GM21515 (cell line): ENCODE data around the gene RALGPS1.

Source experiments
- ATAC-seq: cut with Tn5 transposase; IDR thresholded peaks from one replicate; pipeline ENCODE4 v1.9.1; 2021; ENCODE audit not compliant: unreplicated experiment

Gene RALGPS1

DNA sequence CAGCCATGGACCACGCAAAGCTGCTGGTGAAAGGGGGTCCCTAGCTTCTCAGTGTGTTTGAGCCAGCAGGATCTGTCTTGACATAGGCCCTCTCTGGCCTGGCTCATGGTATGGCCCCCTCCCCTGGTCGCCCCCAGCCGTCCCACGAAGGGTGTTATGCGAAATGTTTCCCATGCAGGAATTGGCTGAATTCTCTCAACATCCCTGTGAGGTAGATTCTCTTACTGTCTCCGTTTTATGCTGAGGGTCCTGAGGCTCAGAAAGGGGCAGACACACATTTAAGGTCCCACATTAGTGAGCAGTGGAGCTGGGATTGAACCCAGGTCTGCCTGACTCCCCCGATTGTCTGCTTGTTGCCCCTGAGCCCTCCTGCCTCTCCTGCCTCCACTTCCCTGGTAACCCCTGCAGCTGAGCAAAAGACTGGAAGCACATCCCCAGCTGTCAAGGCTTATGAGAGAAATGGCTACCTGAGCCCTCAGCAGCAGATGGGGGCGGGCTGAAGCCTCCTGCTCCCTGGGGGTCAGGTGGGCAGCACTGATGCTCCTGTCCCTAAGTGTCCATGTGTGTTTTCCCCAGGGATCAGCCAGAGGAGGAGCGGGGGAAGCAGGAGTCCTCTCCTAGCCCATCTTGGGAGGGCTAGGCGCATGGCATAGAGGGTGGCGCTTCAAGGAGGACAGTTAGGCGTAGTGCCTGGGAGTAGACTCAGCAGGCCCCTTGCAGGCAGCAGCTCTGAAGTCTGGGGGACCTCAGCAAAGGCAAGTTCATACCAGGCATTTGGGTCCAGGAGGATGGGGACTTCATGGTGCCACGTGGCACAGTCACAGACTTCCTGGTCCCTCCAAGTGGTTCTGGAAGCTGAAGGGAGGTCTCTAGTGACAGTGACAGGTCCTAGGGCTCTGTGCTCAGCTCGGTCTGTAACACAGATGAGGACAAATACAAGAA is 301.0 kb downstream of the RALGPS1 start:
- ATAC-seq = no peak

DNA sequence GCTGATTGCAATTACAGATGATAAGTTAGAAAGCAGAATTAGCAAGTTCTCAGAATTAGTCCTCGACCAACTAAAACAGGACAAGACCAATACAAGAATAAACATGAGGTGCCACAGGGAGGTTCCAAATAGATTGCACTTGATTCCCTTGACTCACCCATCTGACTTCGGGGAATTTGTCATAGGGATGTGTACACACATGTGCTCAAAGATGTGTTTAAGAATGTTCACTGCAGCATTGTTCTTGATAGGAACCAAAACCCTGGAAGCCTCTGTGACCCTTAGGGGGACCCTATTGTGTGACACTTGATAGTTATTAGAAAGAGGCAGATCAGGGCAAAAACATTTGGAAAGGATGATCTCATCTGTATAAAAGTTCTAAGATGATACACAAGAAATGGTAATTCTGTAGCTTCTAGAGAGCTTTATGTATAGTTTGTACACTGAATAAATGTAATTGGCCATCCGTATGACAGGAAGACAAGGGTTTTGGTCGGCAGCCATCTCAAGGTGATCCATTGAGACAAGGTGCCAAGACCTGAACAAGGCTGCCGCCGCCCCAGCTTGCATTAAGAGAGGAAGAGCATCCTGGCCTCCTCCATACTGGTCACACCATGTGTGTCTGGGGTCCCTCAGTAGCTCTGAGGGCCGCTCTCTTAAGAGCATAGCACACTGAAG is 301.8 kb downstream of the RALGPS1 start:
- no peak for ATAC-seq

DNA sequence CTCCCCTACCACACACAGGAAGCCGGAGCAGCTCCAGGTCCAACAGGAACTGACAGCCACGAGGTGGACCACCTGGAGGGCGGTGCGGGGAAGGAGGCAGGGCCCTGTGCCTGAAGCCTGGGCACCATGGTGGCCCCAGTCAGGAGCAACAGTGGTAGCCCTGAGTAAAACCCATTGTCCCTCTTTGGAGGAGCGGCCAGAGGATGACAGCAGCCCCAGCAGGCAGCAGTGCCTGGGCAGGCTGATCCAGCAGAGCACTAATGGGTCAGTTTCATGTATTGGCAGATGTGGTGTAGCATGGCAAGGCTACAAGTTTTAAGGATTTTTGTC is 302.3 kb downstream of the RALGPS1 start:
- no peak for ATAC-seq

DNA sequence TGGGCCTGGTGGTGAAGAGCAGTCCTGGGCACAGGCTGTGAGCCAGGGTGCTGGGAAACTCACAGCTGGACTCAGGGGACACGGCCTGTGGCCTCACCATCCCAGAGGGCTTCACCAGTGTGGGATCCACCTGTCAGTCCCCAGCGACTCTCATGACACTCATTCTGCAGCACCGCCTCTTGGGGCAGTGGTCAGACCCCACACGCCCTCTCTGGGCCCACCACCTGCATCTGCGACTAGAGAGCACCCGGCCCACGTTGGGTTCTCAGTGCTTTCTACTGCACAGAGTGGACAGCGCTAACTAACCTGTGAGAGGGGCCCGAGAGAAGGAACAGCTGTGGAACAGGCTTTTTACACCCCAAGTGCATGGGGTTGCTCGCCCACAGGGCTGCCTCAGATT is 304.2 kb downstream of the RALGPS1 start:
- ATAC-seq = no peak

DNA sequence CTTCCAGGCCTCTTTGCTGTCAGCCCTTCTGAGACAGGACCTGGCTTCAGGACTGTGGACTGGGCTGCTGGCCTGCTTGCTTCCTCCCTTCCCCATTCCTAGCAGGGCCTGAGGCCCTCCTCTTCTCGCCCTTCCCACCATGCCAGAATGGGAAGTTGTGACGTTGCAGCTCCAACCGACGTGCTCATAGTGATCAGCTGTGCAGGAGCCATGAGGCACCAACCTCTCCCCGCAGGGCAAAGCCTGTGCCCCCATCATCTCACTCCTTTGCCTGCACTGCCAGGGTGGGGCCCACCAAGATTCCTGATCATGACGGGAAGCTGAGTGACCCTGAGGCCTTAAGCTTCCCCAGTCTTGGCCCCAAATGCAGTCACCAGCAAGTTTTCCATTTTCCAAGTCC is 304.9 kb downstream of the RALGPS1 start:
- ATAC-seq = no peak

DNA sequence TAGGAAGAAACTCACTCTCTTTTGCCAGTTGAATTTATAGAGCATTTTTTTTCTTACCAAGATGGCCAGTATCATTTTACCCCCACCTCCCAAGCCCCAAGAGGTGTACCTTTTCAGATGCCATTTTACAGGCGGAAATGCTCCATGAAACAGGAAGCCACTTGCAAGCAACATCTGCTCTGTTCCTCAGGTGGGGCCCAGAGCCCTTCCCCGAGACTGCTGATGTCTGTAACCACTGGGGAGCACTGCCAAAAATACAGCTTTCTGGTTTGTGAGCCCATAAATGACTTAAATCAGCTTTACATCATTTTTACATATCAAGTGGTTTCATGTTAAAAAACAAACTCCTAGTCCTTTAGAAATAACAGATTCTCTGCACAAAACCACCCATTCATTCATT is 307.1 kb downstream of the RALGPS1 start:
- ATAC-seq = no peak

DNA sequence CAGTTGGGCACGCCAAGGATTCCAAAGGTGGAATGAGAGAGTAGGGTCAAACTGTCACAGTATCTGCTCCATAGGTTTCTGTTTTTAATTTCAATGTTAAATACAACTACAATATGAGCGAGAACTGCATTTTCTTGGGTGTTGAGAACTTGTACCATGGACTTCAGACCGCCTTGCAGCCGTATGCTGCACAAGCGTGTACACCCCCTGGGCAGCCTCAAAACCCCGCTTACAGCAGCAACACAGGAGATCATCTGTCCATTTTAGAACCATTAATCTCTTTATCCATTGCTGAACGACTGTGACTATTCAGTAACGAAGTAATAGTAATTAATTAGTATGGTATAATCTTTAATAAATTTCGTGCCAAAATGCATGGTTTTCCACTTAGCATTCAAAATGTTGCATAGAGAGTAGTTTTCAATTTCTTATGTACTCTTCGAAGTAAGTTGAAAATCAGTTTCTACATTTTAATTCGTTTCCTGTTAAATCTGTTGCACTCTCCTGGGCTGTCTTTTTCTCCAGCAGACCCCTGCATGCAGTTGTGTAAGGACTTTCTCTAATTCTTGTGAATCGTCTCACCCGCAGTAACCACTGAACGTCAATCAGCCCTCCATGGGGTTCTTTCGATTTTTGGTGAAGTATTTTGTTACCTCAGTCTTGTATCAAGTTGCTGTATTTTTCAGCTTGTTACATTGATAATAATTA is 308.0 kb downstream of the RALGPS1 start:
- no peak for ATAC-seq

DNA sequence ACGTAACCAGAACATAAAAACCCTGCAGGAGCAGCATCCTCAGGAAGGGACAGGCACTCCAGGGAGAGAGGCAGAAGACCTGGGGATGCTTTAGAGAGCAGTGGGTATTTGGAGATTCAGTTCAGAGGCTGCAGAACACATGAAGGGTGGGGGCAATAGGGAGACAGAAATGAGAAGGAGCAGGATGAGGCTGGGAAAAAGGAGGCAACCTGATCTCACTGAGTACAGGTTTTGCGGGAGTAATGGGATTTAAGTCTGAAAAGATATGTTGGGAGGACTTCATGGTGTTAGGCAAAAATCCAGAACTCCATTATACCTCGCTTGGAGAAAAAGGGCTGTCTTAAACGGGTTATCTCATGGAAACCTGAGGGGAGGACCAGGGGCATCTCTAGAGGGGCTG is 308.7 kb downstream of the RALGPS1 start:
- no peak for ATAC-seq

DNA sequence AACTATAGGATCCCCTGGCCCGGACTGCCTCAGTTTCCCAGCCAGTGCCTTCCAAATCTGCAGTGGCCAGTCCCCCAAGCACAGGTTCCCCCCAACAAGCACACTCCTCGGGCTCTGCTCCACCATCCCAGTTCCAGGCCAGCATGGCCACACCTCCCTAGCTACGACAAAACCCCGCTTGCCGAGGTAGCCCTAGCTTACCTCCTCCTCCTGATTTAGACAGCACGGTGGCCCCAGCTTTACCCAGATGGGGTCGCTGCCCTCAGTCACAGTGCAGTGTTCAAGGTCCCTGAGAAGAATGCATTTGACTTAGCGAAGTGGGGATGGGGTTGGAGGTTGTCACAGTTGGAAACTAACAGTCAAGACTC is 309.2 kb downstream of the RALGPS1 start:
- ATAC-seq = no peak

DNA sequence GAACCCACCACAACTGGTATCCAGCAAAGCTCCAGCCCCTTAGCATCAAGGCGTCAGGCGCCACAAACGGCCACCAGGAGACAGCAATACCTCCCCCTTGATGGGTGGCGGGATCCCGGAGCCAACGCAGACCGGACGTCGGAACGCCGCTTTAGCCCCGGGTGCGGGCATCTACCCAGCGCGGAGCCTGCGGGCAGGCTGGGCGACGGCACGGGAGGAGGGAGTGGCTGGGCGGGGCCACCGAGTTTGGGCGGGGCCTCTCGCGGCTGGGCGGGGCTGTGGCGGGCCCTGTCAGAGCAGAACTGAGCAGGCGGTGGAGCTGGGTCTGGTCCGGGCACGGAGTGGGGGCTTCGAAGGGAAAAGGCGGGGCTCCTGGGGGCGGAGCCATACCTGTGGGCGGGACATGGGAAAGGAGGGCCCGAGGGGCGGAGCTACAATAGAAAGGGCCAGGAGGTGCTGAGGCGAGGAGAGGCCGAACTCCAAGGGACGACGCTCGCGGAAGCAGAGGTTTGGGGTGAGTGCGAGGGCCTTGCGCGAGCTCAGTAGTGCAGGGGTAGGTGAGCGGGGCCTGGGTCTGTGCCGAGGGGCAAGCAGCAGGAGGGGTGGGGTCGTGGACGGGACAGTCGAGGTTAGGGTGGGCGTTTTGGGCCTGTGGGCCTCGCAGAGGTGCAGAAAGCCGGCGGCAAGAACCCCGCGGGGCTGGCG is 309.7 kb downstream of the RALGPS1 start:
- ATAC-seq = peak; percentile 55

DNA sequence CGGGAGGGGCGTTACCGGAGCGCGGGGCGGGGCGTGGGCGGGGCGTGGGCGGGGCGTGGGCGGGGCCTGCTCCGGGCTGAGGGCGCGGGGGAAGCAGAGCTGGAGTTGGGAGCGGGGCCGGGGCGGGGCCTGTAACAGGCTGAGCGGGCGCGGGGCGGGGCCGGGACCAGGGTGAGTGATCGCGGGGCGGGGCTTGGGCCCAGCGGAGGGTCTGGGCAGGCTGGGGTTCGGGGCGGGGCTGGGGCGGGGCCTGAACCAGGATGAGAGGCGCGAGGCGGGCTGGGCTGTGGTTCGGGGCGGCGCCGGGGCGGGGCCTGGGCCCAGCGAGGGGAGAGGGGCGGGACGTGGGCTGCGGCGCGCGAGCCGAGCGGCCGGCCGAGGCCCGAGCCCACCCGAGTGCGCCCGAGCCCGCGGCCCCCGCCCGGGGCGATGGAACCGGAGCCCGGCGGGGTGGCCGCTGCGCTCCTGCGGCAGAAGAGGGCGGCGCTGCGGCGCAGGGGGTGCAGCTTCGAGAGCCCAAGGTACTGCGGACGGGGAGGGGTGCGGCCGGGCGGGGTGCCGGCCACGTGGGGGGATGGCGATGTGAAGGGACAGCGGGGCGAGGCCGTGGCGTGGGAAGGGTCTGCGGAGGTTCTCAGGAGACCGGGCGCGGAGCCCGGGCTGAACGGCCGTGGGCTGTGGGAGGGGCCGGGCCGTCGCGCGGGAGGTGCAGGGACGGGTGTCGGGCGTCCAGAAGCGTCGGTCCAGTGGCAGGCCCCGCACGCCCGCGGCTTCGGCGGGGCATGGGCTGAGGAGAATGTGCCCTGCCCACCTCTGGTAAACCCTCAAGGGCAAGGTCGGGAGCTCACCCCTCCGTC is 310.5 kb downstream of the RALGPS1 start:
- peak; percentile 42 for ATAC-seq

DNA sequence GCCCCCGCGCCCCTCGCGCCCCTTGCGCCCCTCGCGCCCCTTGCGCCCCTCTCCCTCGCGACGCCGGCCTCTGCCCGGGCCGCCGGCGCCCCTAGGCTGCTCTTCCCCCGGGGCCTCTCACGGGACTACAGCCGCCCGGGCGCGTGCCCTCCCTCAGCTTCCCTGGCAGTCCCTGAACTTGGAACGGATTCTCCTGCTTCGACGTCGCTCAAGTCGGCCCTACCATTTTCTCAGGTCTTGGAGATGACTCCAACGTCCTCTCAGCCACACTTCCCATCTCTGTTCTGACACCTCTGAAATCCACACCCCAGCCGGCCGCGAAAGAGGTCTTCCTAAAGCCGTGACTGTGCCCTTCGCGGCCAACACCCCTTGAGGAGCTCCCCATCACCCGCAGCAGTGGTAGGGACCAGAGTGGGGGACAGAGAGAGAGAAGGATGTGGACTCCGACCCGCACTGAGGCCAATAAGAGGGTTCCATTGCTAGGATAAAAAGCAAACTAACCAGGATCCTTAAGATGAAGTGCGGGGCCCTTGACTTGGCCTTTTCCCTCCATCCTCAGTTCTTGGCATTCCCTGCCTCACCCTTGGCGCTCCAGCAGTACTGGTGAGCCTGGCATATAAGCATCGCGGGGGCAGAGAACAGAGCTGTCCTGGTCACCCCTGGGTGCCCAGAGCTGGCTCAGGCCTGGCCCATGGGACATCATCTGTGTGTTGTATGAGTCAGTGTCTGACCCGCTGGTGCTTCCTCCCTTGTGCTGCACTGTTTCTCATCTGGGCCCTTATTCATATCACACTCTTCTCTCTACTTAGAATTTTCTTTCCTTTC is 311.4 kb downstream of the RALGPS1 start:
- no peak for ATAC-seq

DNA sequence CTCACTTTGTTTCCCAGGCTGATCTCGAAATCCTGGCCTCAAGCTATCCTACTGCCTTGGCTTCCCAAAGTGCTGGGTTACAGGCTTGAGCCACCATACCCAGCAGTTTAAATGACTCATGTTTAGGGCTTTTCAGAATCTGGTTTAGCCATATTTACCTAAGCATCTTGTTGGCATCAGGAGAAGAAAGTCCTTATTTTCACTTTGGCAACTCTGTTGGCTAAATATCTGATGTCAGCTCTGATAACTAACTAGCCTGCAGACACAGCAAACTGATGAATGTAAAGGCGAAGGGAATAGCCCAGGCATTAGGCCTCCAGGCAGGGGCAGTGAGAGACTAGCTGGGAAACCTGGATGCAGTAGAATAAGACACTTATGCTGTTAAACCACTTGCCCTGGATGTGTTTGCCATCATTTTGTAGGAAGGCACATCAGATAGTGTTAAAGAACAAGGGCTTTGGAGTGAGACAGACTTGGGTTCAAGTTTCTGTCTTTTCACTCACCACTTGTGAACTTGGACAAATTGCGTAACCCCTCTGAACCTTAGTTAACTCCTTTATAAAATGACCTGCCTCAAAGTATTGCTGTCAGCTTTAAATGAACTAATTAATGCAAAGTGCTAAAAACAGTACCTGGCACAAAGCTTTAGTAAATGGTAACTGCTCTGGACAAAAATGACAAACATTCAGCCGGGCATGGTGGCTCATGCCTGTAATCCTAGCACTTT is 315.3 kb downstream of the RALGPS1 start:
- ATAC-seq = no peak

DNA sequence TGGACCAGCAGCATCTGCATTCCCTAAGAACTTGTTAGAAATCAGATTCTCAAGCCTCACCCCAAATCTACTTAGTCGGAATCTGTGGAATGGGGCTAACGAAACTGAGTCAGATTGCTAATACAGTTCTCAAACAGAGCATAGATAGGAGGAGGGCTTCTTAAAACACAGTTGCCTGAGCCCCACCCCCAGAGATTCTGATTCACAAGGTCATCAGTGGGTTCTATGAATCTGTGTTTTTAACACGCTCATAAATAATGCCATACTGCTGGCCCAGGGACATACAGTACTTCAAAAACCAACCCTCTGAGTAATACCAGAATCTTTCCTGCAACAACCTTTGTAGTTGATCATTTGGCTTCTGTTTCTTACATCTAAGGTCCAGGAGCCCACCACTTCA is 317.1 kb downstream of the RALGPS1 start:
- ATAC-seq = no peak

DNA sequence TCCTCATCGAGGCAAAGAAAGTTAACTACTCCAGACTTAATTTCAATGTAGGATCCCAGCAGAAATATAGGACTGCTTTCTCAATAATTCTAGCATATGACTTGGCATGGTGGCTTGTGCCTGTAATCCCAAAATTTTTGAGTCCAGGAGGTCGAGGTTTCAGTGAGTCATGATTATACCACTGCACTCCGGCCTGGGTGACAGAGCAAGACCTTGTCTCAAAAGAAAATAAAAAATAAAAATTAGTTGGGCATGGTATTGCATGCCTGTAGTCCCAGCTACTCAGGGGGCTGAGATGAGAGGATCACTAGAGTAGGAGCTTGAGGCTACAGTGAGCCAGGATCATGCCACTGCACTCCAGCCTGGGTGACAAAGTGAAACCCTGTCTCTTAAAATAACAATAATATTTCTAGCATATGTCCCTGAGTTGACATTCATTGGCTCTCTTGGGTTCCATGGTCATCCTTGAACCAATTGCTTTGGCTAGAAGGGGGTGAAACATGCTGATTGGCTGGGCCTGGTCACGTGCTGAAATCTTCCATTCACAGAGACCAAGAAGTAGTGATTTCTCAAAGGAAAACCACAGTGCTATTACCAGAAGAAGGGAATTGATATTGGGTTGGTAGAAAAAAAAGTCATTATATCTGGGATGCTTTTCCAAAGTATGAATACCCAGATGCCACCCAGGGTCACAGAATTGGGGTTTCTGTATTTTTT is 318.4 kb downstream of the RALGPS1 start:
- no peak for ATAC-seq

DNA sequence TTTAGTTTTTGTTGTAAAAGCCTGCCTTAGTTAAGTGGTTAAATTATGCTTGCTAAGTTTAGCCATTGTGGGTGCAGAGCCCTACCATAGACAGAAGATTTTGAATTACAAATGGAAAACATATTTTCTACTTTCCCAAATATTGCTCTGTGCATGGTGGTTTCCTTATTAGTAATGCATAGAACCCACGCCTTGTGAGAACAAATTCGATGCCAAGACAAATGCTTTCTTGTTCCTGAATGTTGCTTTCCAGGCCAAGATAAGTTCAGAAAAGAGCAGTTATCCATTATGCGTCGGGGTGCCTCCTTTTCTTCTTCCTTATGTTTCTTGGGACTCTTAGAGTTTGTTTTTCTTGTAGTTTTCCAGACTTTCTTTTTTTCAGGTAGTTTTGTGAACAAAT is 319.0 kb downstream of the RALGPS1 start:
- no peak for ATAC-seq

DNA sequence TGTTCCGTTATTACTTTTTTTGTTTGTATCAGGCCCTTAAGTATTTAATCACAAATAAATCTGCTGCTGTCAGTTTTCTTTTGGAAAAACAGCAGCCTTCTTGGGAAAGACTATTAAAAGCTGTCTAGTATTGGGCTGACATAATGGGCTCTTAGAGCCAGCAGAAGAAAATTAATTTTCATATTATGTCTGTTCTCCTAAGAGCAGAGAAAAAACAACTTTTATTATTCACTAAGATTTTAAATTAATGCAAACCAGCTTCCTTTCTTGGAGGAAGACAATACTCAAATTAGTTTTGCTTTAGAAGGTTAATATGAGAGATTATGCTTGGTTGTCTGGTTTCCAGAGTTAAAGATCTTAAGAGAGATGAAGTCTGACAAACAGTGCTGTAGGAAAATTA is 319.4 kb downstream of the RALGPS1 start:
- ATAC-seq = no peak

DNA sequence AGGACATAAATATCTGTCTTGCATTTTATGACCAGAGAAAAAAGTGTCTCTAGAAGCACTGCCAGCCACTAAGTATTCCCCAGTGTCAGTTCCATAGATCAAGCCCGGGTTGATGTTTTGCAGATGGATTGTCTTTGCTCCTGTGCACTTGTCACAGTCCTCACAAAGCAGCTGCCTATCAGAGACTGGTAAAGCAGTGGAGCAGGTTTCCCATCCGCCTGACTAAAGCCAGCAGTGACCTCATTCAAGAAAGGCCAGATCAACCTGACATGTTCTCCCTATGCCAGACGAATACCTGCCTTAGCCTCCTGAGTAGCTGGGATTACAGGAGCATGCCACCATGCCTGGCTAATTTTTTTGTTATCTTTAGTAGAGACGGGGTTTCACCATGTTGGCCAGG is 323.2 kb downstream of the RALGPS1 start:
- ATAC-seq = no peak
